22Rv1 (cell line): ENCODE measurements around the gene UBA1.

Experiments used
- ZFX ChIP-seq: fragments of 450-650 bp; IDR thresholded peaks from 2 replicates; pipeline ENCODE4 v1.6.1; 2017; ENCODE audit warnings: antibody characterized with exemption, borderline replicate concordance
- TF ChIP-seq, protein P1 (sequence below): fragments of 450-650 bp; IDR thresholded peaks from 2 replicates; pipeline ENCODE4 v1.5.1; 2017; ENCODE audit warnings: mild to moderate bottlenecking

DNA sequence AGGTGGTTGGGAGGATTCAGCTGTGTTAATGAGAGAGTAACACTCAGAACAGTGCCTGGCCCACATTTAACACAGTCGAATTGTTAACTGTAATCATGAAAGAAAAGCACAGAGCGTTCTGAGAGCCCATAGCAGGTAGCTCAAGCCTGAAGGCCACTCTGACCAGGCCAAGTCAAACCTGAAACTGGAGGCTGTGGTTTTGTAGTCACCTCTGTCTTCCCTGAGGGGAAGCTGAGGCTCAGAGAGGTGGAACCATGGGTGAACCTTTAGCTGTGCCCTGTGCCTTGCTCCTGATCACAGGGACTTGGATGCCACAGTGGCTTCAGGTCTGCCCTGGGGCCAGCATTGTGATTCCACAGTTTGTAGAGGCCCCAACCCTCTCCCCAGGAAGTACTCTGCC, 16.6 kb upstream of the UBA1 start:
- TF ChIP-seq, protein P1, sequence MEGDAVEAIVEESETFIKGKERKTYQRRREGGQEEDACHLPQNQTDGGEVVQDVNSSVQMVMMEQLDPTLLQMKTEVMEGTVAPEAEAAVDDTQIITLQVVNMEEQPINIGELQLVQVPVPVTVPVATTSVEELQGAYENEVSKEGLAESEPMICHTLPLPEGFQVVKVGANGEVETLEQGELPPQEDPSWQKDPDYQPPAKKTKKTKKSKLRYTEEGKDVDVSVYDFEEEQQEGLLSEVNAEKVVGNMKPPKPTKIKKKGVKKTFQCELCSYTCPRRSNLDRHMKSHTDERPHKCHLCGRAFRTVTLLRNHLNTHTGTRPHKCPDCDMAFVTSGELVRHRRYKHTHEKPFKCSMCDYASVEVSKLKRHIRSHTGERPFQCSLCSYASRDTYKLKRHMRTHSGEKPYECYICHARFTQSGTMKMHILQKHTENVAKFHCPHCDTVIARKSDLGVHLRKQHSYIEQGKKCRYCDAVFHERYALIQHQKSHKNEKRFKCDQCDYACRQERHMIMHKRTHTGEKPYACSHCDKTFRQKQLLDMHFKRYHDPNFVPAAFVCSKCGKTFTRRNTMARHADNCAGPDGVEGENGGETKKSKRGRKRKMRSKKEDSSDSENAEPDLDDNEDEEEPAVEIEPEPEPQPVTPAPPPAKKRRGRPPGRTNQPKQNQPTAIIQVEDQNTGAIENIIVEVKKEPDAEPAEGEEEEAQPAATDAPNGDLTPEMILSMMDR = no peak
- TF ChIP-seq ZFX = no peak
